Epithelial cell of esophagus (primary cell): ENCODE measurements around the gene GNAS.

Experiments
- DNase-seq: peaks from one replicate; pipeline ENCODE4 v3.0.0; 2010; ENCODE audit warnings: low read depth
- H3K4me3 ChIP-seq: 2 replicates; pipeline ENCODE4 v1.5.1; 2011; ENCODE audit warnings: mild to moderate bottlenecking, low read length, control low read depth
- TF ChIP-seq, protein P1 (sequence below): IDR thresholded peaks from 2 replicates; pipeline ENCODE4 v1.5.1; 2011; ENCODE audit warnings: low read depth, mild to moderate bottlenecking, low read length, control low read depth, inconsistent platforms; ENCODE audit not compliant: insufficient read depth; ENCODE audit errors: missing control alignments

The GNAS gene

DNA sequence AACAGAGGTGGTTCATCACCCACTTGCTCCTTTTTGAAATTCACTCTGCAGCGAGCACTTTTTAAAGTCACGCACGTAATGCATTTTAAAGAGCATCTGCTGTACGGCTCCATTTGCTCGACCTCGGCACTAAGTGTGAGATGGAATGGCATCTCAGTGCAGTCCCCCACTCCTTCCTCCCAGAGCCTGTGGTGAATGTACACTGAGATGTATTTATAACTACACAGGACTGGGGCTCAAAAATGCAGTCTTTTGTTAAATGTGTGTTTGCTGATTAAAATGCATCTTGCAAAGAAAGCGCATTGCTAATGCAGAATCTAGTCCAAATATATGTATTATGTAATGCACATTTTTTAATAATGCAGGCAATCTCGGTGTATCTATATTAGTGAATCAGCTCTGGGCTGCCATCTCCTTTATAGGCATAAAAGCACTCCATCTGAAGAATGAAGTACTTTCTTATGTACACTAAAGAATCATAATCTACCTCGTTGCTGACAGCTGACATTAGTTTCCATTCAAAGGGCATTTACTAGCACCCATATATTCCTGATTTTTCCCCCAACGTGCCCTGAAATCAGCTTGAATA, 15.8 kb upstream of the GNAS start:
- TF ChIP-seq, protein P1, sequence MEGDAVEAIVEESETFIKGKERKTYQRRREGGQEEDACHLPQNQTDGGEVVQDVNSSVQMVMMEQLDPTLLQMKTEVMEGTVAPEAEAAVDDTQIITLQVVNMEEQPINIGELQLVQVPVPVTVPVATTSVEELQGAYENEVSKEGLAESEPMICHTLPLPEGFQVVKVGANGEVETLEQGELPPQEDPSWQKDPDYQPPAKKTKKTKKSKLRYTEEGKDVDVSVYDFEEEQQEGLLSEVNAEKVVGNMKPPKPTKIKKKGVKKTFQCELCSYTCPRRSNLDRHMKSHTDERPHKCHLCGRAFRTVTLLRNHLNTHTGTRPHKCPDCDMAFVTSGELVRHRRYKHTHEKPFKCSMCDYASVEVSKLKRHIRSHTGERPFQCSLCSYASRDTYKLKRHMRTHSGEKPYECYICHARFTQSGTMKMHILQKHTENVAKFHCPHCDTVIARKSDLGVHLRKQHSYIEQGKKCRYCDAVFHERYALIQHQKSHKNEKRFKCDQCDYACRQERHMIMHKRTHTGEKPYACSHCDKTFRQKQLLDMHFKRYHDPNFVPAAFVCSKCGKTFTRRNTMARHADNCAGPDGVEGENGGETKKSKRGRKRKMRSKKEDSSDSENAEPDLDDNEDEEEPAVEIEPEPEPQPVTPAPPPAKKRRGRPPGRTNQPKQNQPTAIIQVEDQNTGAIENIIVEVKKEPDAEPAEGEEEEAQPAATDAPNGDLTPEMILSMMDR = no peak
- no peak for DNase-seq
- no peak overlapping the region for H3K4me3 ChIP-seq

DNA sequence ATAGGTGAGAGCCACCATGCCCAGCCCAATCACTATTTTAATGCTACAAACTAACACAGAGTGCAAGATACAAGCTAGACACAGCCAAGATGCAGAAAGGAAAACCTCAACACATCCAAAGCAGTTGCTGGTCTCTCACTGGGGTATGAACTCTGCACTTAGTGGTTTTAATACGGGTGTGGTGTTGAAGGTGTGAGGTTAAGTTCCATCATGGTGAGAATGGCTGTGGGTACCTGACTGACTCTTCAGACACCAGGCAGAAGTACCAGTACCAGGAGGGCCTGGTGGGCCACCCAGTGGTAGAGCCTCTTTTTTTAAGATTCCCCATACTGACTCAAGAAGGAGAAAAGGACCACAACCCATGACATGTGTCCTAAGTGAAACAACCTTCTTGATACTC, 14.8 kb upstream of the GNAS start:
- no peak for DNase-seq
- TF ChIP-seq, protein P1 = no peak
- H3K4me3 ChIP-seq = no peak overlapping the region

DNA sequence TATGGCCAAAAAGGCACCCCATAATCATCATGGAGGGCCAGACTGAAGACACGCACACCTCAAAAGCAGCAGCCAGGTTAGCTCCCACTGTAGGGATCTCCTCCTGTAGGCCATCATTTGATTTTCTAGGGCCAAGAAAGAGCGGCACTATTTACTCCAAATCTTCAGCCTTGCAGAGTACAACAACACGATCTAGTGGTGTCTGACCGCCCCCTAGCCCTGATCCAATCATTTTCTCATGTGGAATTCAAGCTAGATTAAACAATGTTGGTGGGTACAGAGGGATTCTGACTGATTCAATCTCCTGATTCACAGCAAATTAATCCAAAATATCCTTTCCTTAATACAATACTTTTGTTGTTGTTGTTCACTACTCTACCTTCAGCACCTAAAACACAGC, 14.3 kb upstream of the GNAS start:
- DNase-seq = no peak
- TF ChIP-seq, protein P1 = no peak
- no peak overlapping the region for H3K4me3 ChIP-seq

DNA sequence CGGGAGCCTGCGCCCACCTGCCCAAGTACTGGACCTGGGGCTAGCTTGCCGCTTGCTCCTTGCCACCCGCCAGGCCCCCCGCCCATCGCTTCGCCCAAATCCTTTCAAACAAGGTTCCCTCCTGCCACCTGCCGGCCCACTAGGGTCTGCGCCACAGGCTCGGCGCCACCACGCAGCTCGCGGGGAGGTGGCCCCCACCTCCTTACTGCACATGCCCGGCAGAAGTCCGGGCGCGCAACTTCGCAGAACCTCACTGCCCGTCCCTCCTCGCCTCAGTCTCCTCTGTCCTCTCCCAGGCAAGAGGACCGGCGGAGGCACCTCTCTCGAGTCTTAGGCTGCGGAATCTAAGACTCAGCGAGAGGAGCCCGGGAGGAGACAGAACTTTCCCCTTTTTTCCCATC, 13.0 kb upstream of the GNAS start:
- no peak overlapping the region for H3K4me3 ChIP-seq

DNA sequence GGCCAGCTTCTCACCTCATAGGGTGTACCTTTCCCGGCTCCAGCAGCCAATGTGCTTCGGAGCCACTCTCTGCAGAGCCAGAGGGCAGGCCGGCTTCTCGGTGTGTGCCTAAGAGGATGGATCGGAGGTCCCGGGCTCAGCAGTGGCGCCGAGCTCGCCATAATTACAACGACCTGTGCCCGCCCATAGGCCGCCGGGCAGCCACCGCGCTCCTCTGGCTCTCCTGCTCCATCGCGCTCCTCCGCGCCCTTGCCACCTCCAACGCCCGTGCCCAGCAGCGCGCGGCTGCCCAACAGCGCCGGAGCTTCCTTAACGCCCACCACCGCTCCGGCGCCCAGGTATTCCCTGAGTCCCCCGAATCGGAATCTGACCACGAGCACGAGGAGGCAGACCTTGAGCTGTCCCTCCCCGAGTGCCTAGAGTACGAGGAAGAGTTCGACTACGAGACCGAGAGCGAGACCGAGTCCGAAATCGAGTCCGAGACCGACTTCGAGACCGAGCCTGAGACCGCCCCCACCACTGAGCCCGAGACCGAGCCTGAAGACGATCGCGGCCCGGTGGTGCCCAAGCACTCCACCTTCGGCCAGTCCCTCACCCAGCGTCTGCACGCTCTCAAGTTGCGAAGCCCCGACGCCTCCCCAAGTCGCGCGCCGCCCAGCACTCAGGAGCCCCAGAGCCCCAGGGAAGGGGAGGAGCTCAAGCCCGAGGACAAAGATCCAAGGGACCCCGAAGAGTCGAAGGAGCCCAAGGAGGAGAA, 12.3 kb upstream of the GNAS start:
- TF ChIP-seq, protein P1 = no peak
- DNase-seq = no peak
- H3K4me3 ChIP-seq = no peak overlapping the region

More for the DNA sequence above, 13.0 kb upstream of the GNAS start:
- DNase-seq = no peak
- TF ChIP-seq, protein P1 = peak; percentile 29

DNA sequence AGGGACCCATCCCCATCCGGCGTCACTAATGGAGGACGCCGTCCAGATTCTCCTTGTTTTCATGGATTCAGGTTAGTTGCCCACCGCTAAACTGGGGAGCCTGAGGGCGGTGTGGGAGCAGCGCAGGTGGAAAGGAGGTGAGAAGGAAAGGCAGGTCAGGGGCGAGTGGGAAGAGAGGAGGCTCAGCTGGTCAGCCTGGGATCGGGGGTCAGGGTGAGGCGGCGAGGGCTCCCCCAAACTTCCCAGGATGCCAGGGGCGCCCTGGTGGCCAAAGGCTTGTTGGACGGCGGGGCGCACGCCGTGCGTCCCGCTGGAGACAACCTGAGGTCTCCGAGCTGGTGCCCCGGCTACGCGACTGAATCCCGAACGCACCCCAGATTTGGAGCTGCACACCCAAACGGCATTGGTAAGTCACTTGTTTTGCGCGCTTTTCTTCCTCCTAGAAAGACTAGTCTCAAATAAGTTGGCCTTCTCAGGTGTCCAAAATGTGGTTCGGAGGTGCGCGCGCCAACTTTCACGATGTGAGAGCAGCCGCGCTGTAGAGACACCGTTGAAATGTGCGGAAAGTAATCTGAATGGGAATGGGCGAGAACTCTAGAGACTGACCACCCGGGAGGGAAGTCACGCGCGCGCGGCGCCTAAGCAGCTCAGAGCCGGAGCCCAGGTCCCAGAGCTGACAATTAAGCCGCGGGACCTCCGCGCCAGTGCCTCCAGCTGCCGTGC, 11.5 kb upstream of the GNAS start:
- TF ChIP-seq, protein P1 = no peak

More for the DNA sequence above, 11.5 kb upstream of the GNAS start:
- DNase-seq = no peak
- H3K4me3 ChIP-seq = no peak overlapping the region
